K562 (cell line): Measurements from ENCODE around the gene FOXP3. TPM values are rescaled to one million over a fixed set of nuclear protein-coding genes. Genes with fewer than 3 reads are reported as not detected.

Experiments used
- BACH1 ChIP-seq: fragments of 200-800 bp; sonication (Bioruptor generic); IDR thresholded peaks from 2 replicates; pipeline ENCODE4 v1.6.1; 2016; ENCODE audit warnings: missing genetic modification characterization, missing compliant biosample characterization
- CREB1 ChIP-seq, 2 experiments: sonication (generic) in 1 of 2; formaldehyde crosslinking in 1 of 2; IDR thresholded peaks; 2 replicates each; pipeline versions ENCODE4 v1.6.1 to v1.8.0; 2012 to 2022; ENCODE audit warnings: inconsistent platforms in 1 of 2, mild to moderate bottlenecking in 1 of 2, missing genetic modification reagents in 1 of 2, moderate library complexity in 1 of 2
- E2F8 ChIP-seq: fragments of 450-650 bp; IDR thresholded peaks from 2 replicates; pipeline ENCODE4 v1.7.1; 2018; ENCODE audit warnings: mild to moderate bottlenecking, low read depth; ENCODE audit not compliant: partially characterized antibody
- KAT7 ChIP-seq: sonication (generic); formaldehyde crosslinking; IDR thresholded peaks from 2 replicates; pipeline ENCODE4 v1.8.0; 2022; ENCODE audit warnings: missing genetic modification reagents, mild to moderate bottlenecking, borderline replicate concordance
- MBD2 ChIP-seq: sonication (generic); IDR thresholded peaks from 2 replicates; pipeline ENCODE4 v1.6.1; 2016; ENCODE audit warnings: low read depth, borderline replicate concordance
- NBN ChIP-seq: fragments of 450-650 bp; IDR thresholded peaks from 2 replicates; pipeline ENCODE4 v1.6.1; 2016; ENCODE audit warnings: low read depth, mild to moderate bottlenecking
- NCOA6 ChIP-seq: fragments of 450-650 bp; IDR thresholded peaks from 2 replicates; pipeline ENCODE4 v1.6.1; 2017; ENCODE audit warnings: mild to moderate bottlenecking
- NR3C1 ChIP-seq: sonication (generic); formaldehyde crosslinking; IDR thresholded peaks from 2 replicates; pipeline ENCODE4 v1.8.1; 2022; ENCODE audit warnings: missing genetic modification reagents
- PHTF2 ChIP-seq: fragments of 250-450 bp; sonication (Bioruptor Pico); IDR thresholded peaks from 2 replicates; pipeline ENCODE4 v1.5.0; 2021; ENCODE audit warnings: mild to moderate bottlenecking
- SIX5 ChIP-seq, 2 experiments: IDR thresholded peaks; 2 replicates each; pipeline ENCODE4 v1.6.1; 2011; ENCODE audit warnings: low read length in 2 of 2, borderline replicate concordance in 1 of 2, low read depth in 1 of 2, mild to moderate bottlenecking in 1 of 2, moderate library complexity in 1 of 2; ENCODE audit not compliant: insufficient read depth in 1 of 2
- TAF7 ChIP-seq: fragments of 450-650 bp; IDR thresholded peaks from 2 replicates; pipeline ENCODE4 v1.6.1; 2016; ENCODE audit warnings: missing genetic modification characterization, missing compliant biosample characterization
- TBL1XR1 ChIP-seq, 2 experiments: IDR thresholded peaks; 2 replicates each; pipeline ENCODE4 v1.6.1; 2012; ENCODE audit warnings: improper control_type of control experiment in 2 of 2, low read length in 2 of 2, mild to moderate bottlenecking in 1 of 2
- THAP12 ChIP-seq: fragments of 250-450 bp; sonication (Bioruptor Pico); IDR thresholded peaks from 2 replicates; pipeline ENCODE4 v1.9.0; 2021; ENCODE audit warnings: mild to moderate bottlenecking, inconsistent platforms
- THRAP3 ChIP-seq: fragments of 450-650 bp; IDR thresholded peaks from 2 replicates; pipeline ENCODE4 v1.6.1; 2016; ENCODE audit warnings: mild to moderate bottlenecking, inconsistent platforms, borderline replicate concordance
- TSC22D4 ChIP-seq: fragments of 450-650 bp; IDR thresholded peaks from 2 replicates; pipeline ENCODE4 v1.6.1; 2016; ENCODE audit warnings: missing genetic modification characterization, missing biosample characterization, control low read depth
- XRCC3 ChIP-seq: fragments of 450-650 bp; IDR thresholded peaks from 2 replicates; pipeline ENCODE4 v1.6.1; 2017; ENCODE audit warnings: mild to moderate bottlenecking, moderate library complexity
- ZNF143 ChIP-seq: sonication (generic); formaldehyde crosslinking; IDR thresholded peaks from 2 replicates; pipeline ENCODE4 v1.9.0; 2022; ENCODE audit warnings: mild to moderate bottlenecking, missing genetic modification reagents
- ZNF384 ChIP-seq: IDR thresholded peaks from 2 replicates; pipeline ENCODE4 v1.6.1; 2012; ENCODE audit warnings: low read depth, low read length, improper control_type of control experiment
- polyA plus RNA-seq, 8 experiments: library from polyadenylated mRNA; depleted of rRNA in 4 of 8; stranded (reverse) in 5 of 8; unstranded in 3 of 8; fragments of >200 nt; fragmentation: Nextera tagmentation in 2 of 8; fragmentation: Illumina TruSeq in 1 of 8; extraction: Ambion mirVana in 2 of 8; extraction: Trizol in 1 of 8; gene quantifications; 2 replicates each; pipeline versions ENCODE4 v1.2.1 to v1.2.3, GENCODE V29; 2011 to 2014; ENCODE audit warnings: inconsistent platforms in 1 of 8, missing spikeins in 1 of 8
- total RNA-seq, 7 experiments: library from RNA; depleted of rRNA in 6 of 7; stranded (reverse); fragments of >200 nt in 6 of 7; fragmentation: Illumina TruSeq in 2 of 7; extraction: Trizol in 2 of 7; gene quantifications; 2 replicates each; pipeline versions ENCODE4 v1.2.1 to v1.2.3, GENCODE V29; 2011 to 2021; ENCODE audit warnings: low replicate concordance in 1 of 7
- TF ChIP-seq, protein P1 (sequence below): sonication (generic); formaldehyde crosslinking; IDR thresholded peaks from 2 replicates; pipeline ENCODE4 v1.8.0; 2022; ENCODE audit warnings: missing genetic modification reagents, mild to moderate bottlenecking, moderate library complexity, borderline replicate concordance
- TF ChIP-seq, protein P2 (sequence below), 2 experiments: fragments of 150-350 bp in 1 of 2; IDR thresholded peaks; 2 replicates each; pipeline ENCODE4 v1.6.1; 2012 to 2016; ENCODE audit warnings: low read depth in 2 of 2, low read length in 2 of 2, mild to moderate bottlenecking in 1 of 2, moderate library complexity in 1 of 2

FOXP3 gene
- total and polyA plus RNA-seq, 9 of the 15 experiments (the other 6 are each of a cell fraction or from before 2014, with no cell fraction given), result 0.04 to 0.24 (median 0.07) TPM; not detected in 4

- no peak for TF ChIP-seq XRCC3
- no peak for TF ChIP-seq ZNF143
- no peak for TF ChIP-seq THRAP3
- no peak for TF ChIP-seq BACH1 (tag)
- peak; percentile 76; the same call in 1 of the 2 replicates for TF ChIP-seq NBN
- TF ChIP-seq, protein P1, sequence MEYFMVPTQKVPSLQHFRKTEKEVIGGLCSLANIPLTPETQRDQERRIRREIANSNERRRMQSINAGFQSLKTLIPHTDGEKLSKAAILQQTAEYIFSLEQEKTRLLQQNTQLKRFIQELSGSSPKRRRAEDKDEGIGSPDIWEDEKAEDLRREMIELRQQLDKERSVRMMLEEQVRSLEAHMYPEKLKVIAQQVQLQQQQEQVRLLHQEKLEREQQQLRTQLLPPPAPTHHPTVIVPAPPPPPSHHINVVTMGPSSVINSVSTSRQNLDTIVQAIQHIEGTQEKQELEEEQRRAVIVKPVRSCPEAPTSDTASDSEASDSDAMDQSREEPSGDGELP (CRISPR knock-in tag), result no peak
- TF ChIP-seq E2F8, result peak; percentile 58
- no peak for TF ChIP-seq TAF7 (tag)
- 0 out of 2 replicates have a peak, but pooled peaks have one; percentile 30 for TF ChIP-seq NCOA6
- TF ChIP-seq ZNF384, result 0 out of 2 replicates have a peak, but pooled peaks have one; percentile 25
- peak in 1 of 2 experiments; percentile 81; a peak in 2 of 4 replicates for TF ChIP-seq TBL1XR1 (IDR thresholded peaks at IDR 0.05; ENCODE audit: low read length in 2 of 2)
- TF ChIP-seq CREB1 (IDR thresholded peaks at IDR 0.05), result 0 out of 2 replicates have a peak, but pooled peaks have one; percentile 16
- TF ChIP-seq CREB1 (CRISPR knock-in tag; IDR thresholded peaks at IDR 0.05), result no peak
- TF ChIP-seq KAT7 (CRISPR knock-in tag), result no peak
- no peak for TF ChIP-seq THAP12
- no peak for TF ChIP-seq NR3C1 (CRISPR knock-in tag)
- TF ChIP-seq MBD2, result no peak
- no peak for TF ChIP-seq PHTF2
- TF ChIP-seq SIX5 (IDR thresholded peaks at IDR 0.05; ENCODE audit: borderline replicate concordance in 1 of 2, insufficient read depth in 1 of 2, low read depth in 1 of 2, low read length in 2 of 2), result no peak
- no peak for TF ChIP-seq TSC22D4 (tag)
- TF ChIP-seq, protein P2, sequence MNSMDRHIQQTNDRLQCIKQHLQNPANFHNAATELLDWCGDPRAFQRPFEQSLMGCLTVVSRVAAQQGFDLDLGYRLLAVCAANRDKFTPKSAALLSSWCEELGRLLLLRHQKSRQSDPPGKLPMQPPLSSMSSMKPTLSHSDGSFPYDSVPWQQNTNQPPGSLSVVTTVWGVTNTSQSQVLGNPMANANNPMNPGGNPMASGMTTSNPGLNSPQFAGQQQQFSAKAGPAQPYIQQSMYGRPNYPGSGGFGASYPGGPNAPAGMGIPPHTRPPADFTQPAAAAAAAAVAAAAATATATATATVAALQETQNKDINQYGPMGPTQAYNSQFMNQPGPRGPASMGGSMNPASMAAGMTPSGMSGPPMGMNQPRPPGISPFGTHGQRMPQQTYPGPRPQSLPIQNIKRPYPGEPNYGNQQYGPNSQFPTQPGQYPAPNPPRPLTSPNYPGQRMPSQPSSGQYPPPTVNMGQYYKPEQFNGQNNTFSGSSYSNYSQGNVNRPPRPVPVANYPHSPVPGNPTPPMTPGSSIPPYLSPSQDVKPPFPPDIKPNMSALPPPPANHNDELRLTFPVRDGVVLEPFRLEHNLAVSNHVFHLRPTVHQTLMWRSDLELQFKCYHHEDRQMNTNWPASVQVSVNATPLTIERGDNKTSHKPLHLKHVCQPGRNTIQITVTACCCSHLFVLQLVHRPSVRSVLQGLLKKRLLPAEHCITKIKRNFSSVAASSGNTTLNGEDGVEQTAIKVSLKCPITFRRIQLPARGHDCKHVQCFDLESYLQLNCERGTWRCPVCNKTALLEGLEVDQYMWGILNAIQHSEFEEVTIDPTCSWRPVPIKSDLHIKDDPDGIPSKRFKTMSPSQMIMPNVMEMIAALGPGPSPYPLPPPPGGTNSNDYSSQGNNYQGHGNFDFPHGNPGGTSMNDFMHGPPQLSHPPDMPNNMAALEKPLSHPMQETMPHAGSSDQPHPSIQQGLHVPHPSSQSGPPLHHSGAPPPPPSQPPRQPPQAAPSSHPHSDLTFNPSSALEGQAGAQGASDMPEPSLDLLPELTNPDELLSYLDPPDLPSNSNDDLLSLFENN (IDR thresholded peaks at IDR 0.05; ENCODE audit: low read depth in 2 of 2, low read length in 2 of 2), result no peak
Measured at GRCh38 chrX:49244207-49244606, 20.3 kb downstream of the FOXP3 start (continued).
